HFFc6 (cell line): ENCODE results near the gene ID4. TPM values are rescaled to one million over a fixed set of nuclear protein-coding genes. Genes with fewer than 3 reads are reported as not detected.

Source experiments
- DNase-seq: peaks from one replicate; pipeline ENCODE4 v3.0.0-alpha.2; 2018
- H3K27ac Mint-ChIP-seq: 2 replicates; pipeline ENCODE4 v1.8.0; 2020; ENCODE audit warnings: mild to moderate bottlenecking, mixed read lengths
- H3K27me3 Mint-ChIP-seq: 2 replicates; pipeline ENCODE4 v1.8.0; 2021; ENCODE audit warnings: mild to moderate bottlenecking, moderate library complexity, mixed read lengths; ENCODE audit not compliant: insufficient read depth
- H3K36me3 Mint-ChIP-seq: 2 replicates; pipeline ENCODE4 v1.8.0; 2021; ENCODE audit warnings: low read depth, mixed read lengths
- H3K4me1 Mint-ChIP-seq: 2 replicates; pipeline ENCODE4 v1.8.0; 2020; ENCODE audit warnings: low read depth, mixed read lengths
- H3K4me3 Mint-ChIP-seq: 2 replicates; pipeline ENCODE4 v1.8.0; 2020; ENCODE audit warnings: mild to moderate bottlenecking, moderate library complexity, mixed read lengths
- H3K9me3 Mint-ChIP-seq: 2 replicates; pipeline ENCODE4 v1.8.0; 2020; ENCODE audit warnings: mild to moderate bottlenecking, mixed read lengths
- total RNA-seq, 6 experiments: library from RNA; stranded (reverse); fragmentation: NEBNext Ultra II Directional; extraction: Animal tissue kit (Norgen Biotek cat#: 25700); gene quantifications; 2 replicates in 1 of 6; 3 replicates in 5 of 6; pipeline ENCODE4 v1.2.3, GENCODE V29; 2021
- TF ChIP-seq, protein P1 (sequence below): fragments of 200-600 bp; sonication (generic); IDR thresholded peaks from 2 replicates; pipeline ENCODE4 v1.5.0; 2021; ENCODE audit warnings: antibody characterized with exemption, mild to moderate bottlenecking

Gene ID4
- total RNA-seq, 6 experiments from 2014 or later: 7.2 to 11.9 (median 10.9) TPM

DNA sequence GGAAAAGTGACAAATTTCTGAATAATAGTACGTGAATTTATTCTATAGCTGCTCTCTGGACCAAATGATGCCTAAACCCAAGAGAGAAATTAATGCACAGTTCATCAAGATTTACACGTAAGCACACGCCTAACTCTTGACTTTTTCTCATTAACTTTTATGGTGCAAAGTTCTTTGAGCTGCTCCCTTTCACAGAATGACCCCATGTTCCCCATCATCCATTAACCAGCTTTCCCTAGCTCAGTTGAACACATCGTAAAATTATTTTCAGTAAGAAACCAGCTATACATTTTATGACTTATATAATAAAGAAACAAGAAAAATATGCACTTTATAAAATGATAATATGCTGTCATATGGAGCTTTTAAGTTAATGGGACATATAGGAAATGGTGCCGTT is 54.3 kb downstream of the ID4 start:
- no peak for DNase-seq
- no peaks in the 10 kb centered on the region for H3K4me1 Mint-ChIP-seq
- H3K36me3 Mint-ChIP-seq: no peaks in the 10 kb centered on the region
- TF ChIP-seq, protein P1, sequence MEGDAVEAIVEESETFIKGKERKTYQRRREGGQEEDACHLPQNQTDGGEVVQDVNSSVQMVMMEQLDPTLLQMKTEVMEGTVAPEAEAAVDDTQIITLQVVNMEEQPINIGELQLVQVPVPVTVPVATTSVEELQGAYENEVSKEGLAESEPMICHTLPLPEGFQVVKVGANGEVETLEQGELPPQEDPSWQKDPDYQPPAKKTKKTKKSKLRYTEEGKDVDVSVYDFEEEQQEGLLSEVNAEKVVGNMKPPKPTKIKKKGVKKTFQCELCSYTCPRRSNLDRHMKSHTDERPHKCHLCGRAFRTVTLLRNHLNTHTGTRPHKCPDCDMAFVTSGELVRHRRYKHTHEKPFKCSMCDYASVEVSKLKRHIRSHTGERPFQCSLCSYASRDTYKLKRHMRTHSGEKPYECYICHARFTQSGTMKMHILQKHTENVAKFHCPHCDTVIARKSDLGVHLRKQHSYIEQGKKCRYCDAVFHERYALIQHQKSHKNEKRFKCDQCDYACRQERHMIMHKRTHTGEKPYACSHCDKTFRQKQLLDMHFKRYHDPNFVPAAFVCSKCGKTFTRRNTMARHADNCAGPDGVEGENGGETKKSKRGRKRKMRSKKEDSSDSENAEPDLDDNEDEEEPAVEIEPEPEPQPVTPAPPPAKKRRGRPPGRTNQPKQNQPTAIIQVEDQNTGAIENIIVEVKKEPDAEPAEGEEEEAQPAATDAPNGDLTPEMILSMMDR: no peak
- no peak overlapping the region for H3K4me3 Mint-ChIP-seq
- H3K9me3 Mint-ChIP-seq: no peaks in the 10 kb centered on the region
- H3K27ac Mint-ChIP-seq: no peak overlapping the region
- peaks cover 4% of the 10 kb centered on the region for H3K27me3 Mint-ChIP-seq
